Uterus (tissue), 2 donors: ENCODE data around the gene FADS3.

Experiments used
- POLR2A ChIP-seq, 2 donors: fragments of 450-650 bp; IDR thresholded peaks; one replicate each; pipeline ENCODE4 v1.6.1; 2016; ENCODE audit warnings: antibody characterized with exemption in 2 of 2, mild to moderate bottlenecking in 1 of 2, moderate library complexity in 1 of 2
- TF ChIP-seq, protein P1 (sequence below), 4 experiments: fragments of 200-600 bp in 2 of 4; fragments of 450-650 bp in 2 of 4; sonication (generic) in 2 of 4; IDR thresholded peaks; one replicate each; pipeline ENCODE4 v1.5.1; 2016 to 2019; ENCODE audit warnings: antibody characterized with exemption in 4 of 4, mild to moderate bottlenecking in 2 of 4, moderate library complexity in 1 of 4

DNA sequence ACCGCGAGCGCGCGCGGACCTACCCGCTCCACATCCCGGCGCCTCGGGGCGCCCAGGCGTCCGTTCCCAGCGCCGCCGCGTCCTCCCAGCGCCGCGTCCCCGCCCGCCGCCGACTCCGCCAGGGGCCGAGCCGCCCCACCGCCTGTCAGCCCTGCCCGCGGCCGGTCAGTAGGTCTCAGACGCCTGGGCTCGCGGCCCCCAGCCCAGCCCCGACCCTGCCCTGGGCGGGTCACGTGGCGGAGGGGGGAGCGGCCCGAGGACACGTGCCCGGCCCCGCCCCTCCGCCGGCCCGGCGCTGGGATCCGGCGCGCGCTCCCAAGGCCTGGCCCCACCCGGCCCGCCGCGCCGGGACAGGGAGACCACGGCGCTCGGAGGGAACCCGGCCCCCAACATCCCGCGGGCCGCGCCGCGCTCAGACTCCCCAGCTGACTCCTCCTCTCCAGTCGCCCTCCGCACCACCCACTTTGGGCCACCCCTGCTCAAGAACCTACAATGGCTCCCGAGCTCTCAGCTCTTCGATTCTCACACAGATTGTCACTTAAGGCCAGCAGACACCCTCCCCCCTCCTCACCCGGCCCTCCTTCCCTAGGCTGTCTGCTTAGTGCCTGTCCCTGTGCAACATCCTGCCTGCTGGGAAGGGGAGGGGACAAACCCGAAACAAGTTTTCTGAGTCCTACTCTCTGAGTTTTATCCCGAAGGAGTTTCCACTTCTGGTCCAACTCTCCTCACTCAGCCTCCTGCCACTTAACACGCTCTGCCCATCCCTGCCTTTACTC lies 26.2 kb upstream of the FADS3 start, which contains the start of gene RAB3IL1:
- TF ChIP-seq, protein P1, sequence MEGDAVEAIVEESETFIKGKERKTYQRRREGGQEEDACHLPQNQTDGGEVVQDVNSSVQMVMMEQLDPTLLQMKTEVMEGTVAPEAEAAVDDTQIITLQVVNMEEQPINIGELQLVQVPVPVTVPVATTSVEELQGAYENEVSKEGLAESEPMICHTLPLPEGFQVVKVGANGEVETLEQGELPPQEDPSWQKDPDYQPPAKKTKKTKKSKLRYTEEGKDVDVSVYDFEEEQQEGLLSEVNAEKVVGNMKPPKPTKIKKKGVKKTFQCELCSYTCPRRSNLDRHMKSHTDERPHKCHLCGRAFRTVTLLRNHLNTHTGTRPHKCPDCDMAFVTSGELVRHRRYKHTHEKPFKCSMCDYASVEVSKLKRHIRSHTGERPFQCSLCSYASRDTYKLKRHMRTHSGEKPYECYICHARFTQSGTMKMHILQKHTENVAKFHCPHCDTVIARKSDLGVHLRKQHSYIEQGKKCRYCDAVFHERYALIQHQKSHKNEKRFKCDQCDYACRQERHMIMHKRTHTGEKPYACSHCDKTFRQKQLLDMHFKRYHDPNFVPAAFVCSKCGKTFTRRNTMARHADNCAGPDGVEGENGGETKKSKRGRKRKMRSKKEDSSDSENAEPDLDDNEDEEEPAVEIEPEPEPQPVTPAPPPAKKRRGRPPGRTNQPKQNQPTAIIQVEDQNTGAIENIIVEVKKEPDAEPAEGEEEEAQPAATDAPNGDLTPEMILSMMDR (IDR thresholded peaks at IDR 0.05): peak in 1 of 4 experiments; percentile 3
- TF ChIP-seq POLR2A (IDR thresholded peaks at IDR 0.05): peak; percentile 60 to 86
